Psoas muscle (tissue), 8 donors: Measurements from ENCODE around the gene ENAM. TPM values are rescaled to one million over a fixed set of nuclear protein-coding genes. Genes with fewer than 3 reads are reported as not detected.
"Not testable (repeated sequence)": the region's sequence is repeated elsewhere in the genome, so short reads cannot be mapped to it uniquely, and the experiment has no call there.

Experiments
- ATAC-seq, 4 donors: fragments of 200-7000 bp; cut with Tn5 transposase; one replicate each; pipeline ENCODE4 v1.9.1; 2020; ENCODE audit warnings: moderate library complexity in 3 of 4, mild to moderate bottlenecking in 2 of 4
- DNase-seq, 2 donors: peaks; one replicate each; pipeline ENCODE4 v3.0.0-alpha.2; 2020
- H3K27ac ChIP-seq: fragments of 200-600 bp; one replicate; pipeline ENCODE4 v1.8.0; 2022
- H3K27me3 ChIP-seq, 3 donors: fragments of 200-600 bp in 1 of 3; one replicate each; pipeline versions ENCODE4 v1.6.1 to v1.8.0; 2013 to 2022; ENCODE audit warnings: low read length in 2 of 3, mild to moderate bottlenecking in 2 of 3, moderate library complexity in 1 of 3; ENCODE audit not compliant: insufficient read depth in 3 of 3
- H3K36me3 ChIP-seq, 2 donors: fragments of 200-600 bp in 1 of 2; one replicate each; pipeline versions ENCODE4 v1.6.1 to v1.8.0; 2013 to 2022; ENCODE audit warnings: low read depth in 1 of 2, mild to moderate bottlenecking in 1 of 2, moderate library complexity in 1 of 2; ENCODE audit not compliant: insufficient read depth in 1 of 2
- H3K4me1 ChIP-seq: fragments of 200-600 bp; one replicate; pipeline ENCODE4 v1.8.0; 2022
- H3K4me3 ChIP-seq: fragments of 200-600 bp; one replicate; pipeline ENCODE4 v1.8.0; 2022; ENCODE audit warnings: mild to moderate bottlenecking
- H3K9me3 ChIP-seq: fragments of 200-600 bp; one replicate; pipeline ENCODE4 v1.8.0; 2022
- CTCF ChIP-seq: fragments of 200-600 bp; IDR thresholded peaks from one replicate; pipeline ENCODE4 v1.8.0; 2022; ENCODE audit warnings: antibody characterized with exemption
- WGBS, 3 donors: extraction: QIAGEN DNeasy Blood & Tissue Kit; methylation state at CpG; one replicate each; pipeline versions ENCODE4 v1.1.6 to v1.1.7; 2013; 5-methylcytosine and 5-hydroxymethylcytosine counted together
- intact Hi-C, 2 donors: fragments of 100-400 bp; cut with DNase I; formaldehyde crosslinking; loops; one replicate each; pipeline versions ENCODE4 v1.11.0 to v1.14.2; 2022
- polyA plus RNA-seq, 3 donors: library from polyadenylated mRNA; stranded (reverse); fragments of 200-250 nt; gene quantifications; one replicate each; pipeline ENCODE4 v1.2.3, GENCODE V29; 2013
- total RNA-seq, 4 donors: library from RNA; stranded (reverse); fragmentation: NEBNext Ultra II Directional in 2 of 4; extraction: Animal tissue kit (Norgen Biotek cat#: 25700) in 2 of 4; gene quantifications; one replicate each; pipeline versions ENCODE4 v1.2.1 to v1.2.4, GENCODE V29; 2021 to 2023
- donor health status: healthy with polysubstance abuse.
- donor health status: DM: no; HTN: no; CAD: no; lungs with moderate emphysema.
- donor health status: Bipolar disorder and iron deficiency.
- donor health status: healthy.
- donor health status: DM: yes; HTN: yes; CAD: no.
- donor health status: DM: no; HTN: no; CAD: no.
- donor health status: DM: no; HTN: no; CAD: no.
- donor health status: DM: yes; HTN: yes; CAD: no.

ENAM gene
- total and polyA plus RNA-seq, 7 donors = 0.08 to 6.6 (median 1.6) TPM

- Histone ChIP-seq H3K4me3 (no peak overlapping the region), H3K9me3 (no peaks in the 10 kb centered on the region), H3K4me1 (no peaks in the 10 kb centered on the region), H3K36me3 (no peaks in the 10 kb centered on the region), H3K27me3 (no peaks in the 10 kb centered on the region), H3K27ac (no peak overlapping the region)
- no peak for TF ChIP-seq CTCF
- intact Hi-C loops = no loop called here
- ATAC-seq (no peak), DNase-seq (no peak)
- WGBS, 3 donors = 76 to 85% (median 80%) methylated on average over 4 of the region's 4 CpGs
These were observed 31.6 kb downstream of the ENAM start for GRCh38 chr4:70660106-70660505.

GRCh38 chr4:70661309-70661922 lies 32.9 kb downstream of the ENAM start:
- H3K9me3 ChIP-seq, H3K36me3 ChIP-seq, H3K4me1 ChIP-seq, ATAC-seq, DNase-seq, intact Hi-C loops, H3K27ac ChIP-seq, H3K27me3 ChIP-seq, H3K4me3 ChIP-seq: not testable (repeated sequence)
- 86 to 88% (median 87%) methylated on average over 5 of the region's 5 CpGs for WGBS, 3 donors

- Histone ChIP-seq H3K36me3 (no peaks in the 10 kb centered on the region), H3K4me1 (no peaks in the 10 kb centered on the region), H3K27ac (no peak within 1 kb of the TSS), H3K27me3 (no peaks in the 10 kb centered on the region), H3K9me3 (no peaks in the 10 kb centered on the region), H3K4me3 (no peak within 1 kb of the TSS)
- ATAC-seq (no peak), DNase-seq (no peak)
- intact Hi-C loops = no loop called here
- WGBS, 3 donors = 52 to 79% (median 66%) methylated on average over 1 of the region's 1 CpG
- no peak for TF ChIP-seq CTCF
These were observed 37.8 kb downstream of the ENAM start, which contains the start of gene JCHAIN for GRCh38 chr4:70666369-70666768. TSS of gene JCHAIN (minus strand) at chr4:70666508. CDS start at chr4:70666490, 18 bp downstream.

- no peak for DNase-seq
- ATAC-seq = no peak
- TF ChIP-seq CTCF = no peak
- Histone ChIP-seq H3K27me3 (no peaks in the 10 kb centered on the region), H3K4me1 (no peaks in the 10 kb centered on the region), H3K9me3 (no peaks in the 10 kb centered on the region), H3K27ac (no peak overlapping the region), H3K36me3 (no peaks in the 10 kb centered on the region), H3K4me3 (no peak overlapping the region)
- WGBS, 3 donors = 52 to 57% (median 54%) methylated on average over 3 of the region's 3 CpGs
- intact Hi-C loops = no loop called here
These were observed 39.4 kb downstream of the ENAM start for GRCh38 chr4:70667740-70668535.

- no peaks in the 10 kb centered on the region for H3K4me1 ChIP-seq
- H3K4me3 ChIP-seq = no peak overlapping the region
- no peaks in the 10 kb centered on the region for H3K36me3 ChIP-seq
- 71 to 75% (median 75%) methylated on average over 5 of the region's 5 CpGs for whole genome bisulfite sequencing, 3 donors
- TF ChIP-seq CTCF = no peak
- ATAC-seq (no peak), DNase-seq (no peak)
- H3K9me3 ChIP-seq = no peaks in the 10 kb centered on the region
- no peak overlapping the region for H3K27ac ChIP-seq
- no peaks in the 10 kb centered on the region for H3K27me3 ChIP-seq
- intact Hi-C loops = no loop called here
These were observed 41.9 kb downstream of the ENAM start for GRCh38 chr4:70670332-70671014.
